HepG2 (cell line): Measurements from ENCODE around the gene NALCN. TPM values are rescaled to one million over a fixed set of nuclear protein-coding genes. Genes with fewer than 3 reads are reported as not detected.

Experiments
- ATAC-seq: fragments of 200-7000 bp; cut with Tn5 transposase; 3 replicates; pipeline ENCODE4 v1.9.1; 2020; ENCODE audit warnings: mild to moderate bottlenecking, moderate library complexity
- BruUV-seq: library from RNA; stranded (reverse); fragments of 400-500 nt; replicated peaks from 2 replicates; lab custom pipeline; 2021; lab: Mats Ljungman, UMichigan
- CTCF ChIA-PET: fragments of 300-600 bp; formaldehyde crosslinking; extraction: SDS; loops from one replicate; lab custom pipeline; 2021; ENCODE audit warnings: low total read pairs, inconsistent platforms, low intra/inter-chr PET ratio; lab: Yijun Ruan, JAX
- POLR2A ChIA-PET: fragments of 350-600 bp; sonication (Branson Sonifier 250); formaldehyde crosslinking; loops from one replicate; lab custom pipeline; 2020; ENCODE audit warnings: antibody characterized with exemption, inconsistent platforms; lab: Yijun Ruan, JAX
- DNase-seq: peaks from one replicate; pipeline ENCODE4 v3.0.0-alpha.2; 2015; ENCODE audit warnings: low spot score
- FAIRE-seq: peaks from 3 replicates; lab custom pipeline; 2011; peaks lifted over from hg19 to GRCh38; lab: Jason Lieb, UNC
- H2AFZ ChIP-seq: one replicate; pipeline ENCODE4 v1.6.1; 2011; ENCODE audit warnings: low read length, inconsistent platforms
- H3K27ac ChIP-seq: fragments of 300-600 bp; 3 replicates; pipeline ENCODE4 v1.8.0; 2011; ENCODE audit warnings: mixed run types, mild to moderate bottlenecking, mixed read lengths, low read length, inconsistent platforms; ENCODE audit not compliant: insufficient read depth; ENCODE audit errors: extremely low read length
- H3K27me3 ChIP-seq, 2 experiments: fragments of 200-600 bp in 1 of 2; 2 replicates in 1 of 2; 3 replicates in 1 of 2; pipeline versions ENCODE4 v1.6.0 to v1.8.0; 2011; ENCODE audit warnings: low read length in 2 of 2, mild to moderate bottlenecking in 2 of 2, moderate library complexity in 2 of 2, inconsistent platforms in 1 of 2; ENCODE audit not compliant: insufficient read depth in 2 of 2, control insufficient read depth in 1 of 2
- H3K36me3 ChIP-seq, 2 experiments: fragments of 200-600 bp in 1 of 2; replicated peaks in 1 of 2; 2 replicates in 1 of 2; 3 replicates in 1 of 2; pipeline versions ENCODE4 v1.5.1 to v1.8.0; 2011; ENCODE audit warnings: low read length in 2 of 2, inconsistent platforms in 1 of 2; ENCODE audit not compliant: insufficient read depth in 2 of 2, control insufficient read depth in 1 of 2
- H3K4me1 ChIP-seq: 2 replicates; pipeline ENCODE4 v1.5.1; 2012; ENCODE audit warnings: low read length, inconsistent platforms; ENCODE audit not compliant: insufficient read depth
- H3K4me2 ChIP-seq: 2 replicates; pipeline ENCODE4 v1.6.0; 2011; ENCODE audit warnings: low read depth, low read length, inconsistent platforms
- H3K4me3 ChIP-seq, 3 experiments: fragments of 200-600 bp in 1 of 3; sonication (generic), shearing (Covaris generic) in 1 of 3; replicated peaks in 1 of 3; 2 replicates each; pipeline ENCODE4 v1.5.1; 2011 to 2016; ENCODE audit warnings: low read length in 3 of 3, inconsistent platforms in 2 of 3, low read depth in 2 of 3, mild to moderate bottlenecking in 2 of 3, control low read depth in 1 of 3, mixed read lengths in 1 of 3; ENCODE audit not compliant: insufficient read depth in 1 of 3
- H3K79me2 ChIP-seq: one replicate; pipeline ENCODE4 v1.6.1; 2011; ENCODE audit warnings: low read length, inconsistent platforms; ENCODE audit not compliant: insufficient read depth
- H3K9ac ChIP-seq: 2 replicates; pipeline ENCODE4 v1.6.0; 2011; ENCODE audit warnings: mild to moderate bottlenecking, low read depth, low read length, inconsistent platforms; ENCODE audit not compliant: insufficient read depth
- H3K9me3 ChIP-seq: 2 replicates; pipeline ENCODE4 v1.5.1; 2012; ENCODE audit warnings: mild to moderate bottlenecking, low read length
- H4K20me1 ChIP-seq: 2 replicates; pipeline ENCODE4 v1.6.0; 2011; ENCODE audit warnings: inconsistent platforms, mild to moderate bottlenecking, low read length, moderate library complexity; ENCODE audit not compliant: insufficient read depth
- AGO2 ChIP-seq: fragments of 200-400 bp; formaldehyde crosslinking; optimal IDR thresholded peaks from 2 replicates; pipeline ENCODE3; 2017; ENCODE audit warnings: mild to moderate bottlenecking, low read depth, low read length, moderate library complexity
- ESRRA ChIP-seq: sonication (generic); formaldehyde crosslinking; IDR thresholded peaks from 2 replicates; pipeline ENCODE4 v1.5.1; 2020; ENCODE audit warnings: mild to moderate bottlenecking, low read depth, missing genetic modification reagents
- GATA4 ChIP-seq: sonication (generic); IDR thresholded peaks from 2 replicates; pipeline ENCODE4 v1.6.1; 2016; ENCODE audit warnings: antibody characterized with exemption, low read depth, borderline replicate concordance
- SAP130 ChIP-seq: IDR thresholded peaks from 2 replicates; pipeline ENCODE4 v1.6.1; 2016; ENCODE audit warnings: low read depth
- SKI ChIP-seq: fragments of 450-650 bp; IDR thresholded peaks from one replicate; pipeline ENCODE4 v1.6.1; 2018; ENCODE audit warnings: mild to moderate bottlenecking; ENCODE audit not compliant: partially characterized antibody
- SRSF4 ChIP-seq: fragments of 200-400 bp; formaldehyde crosslinking; IDR thresholded peaks from one replicate; pipeline ENCODE4 v1.6.1; 2018; ENCODE audit warnings: mild to moderate bottlenecking, low read depth, low read length, moderate library complexity; ENCODE audit not compliant: poor library complexity, severe bottlenecking
- ZBTB21 ChIP-seq: sonication (generic); formaldehyde crosslinking; IDR thresholded peaks from 2 replicates; pipeline ENCODE4 v1.4.0; 2020; ENCODE audit warnings: missing genetic modification reagents
- ZNF598 ChIP-seq: sonication (generic); formaldehyde crosslinking; IDR thresholded peaks from 2 replicates; pipeline ENCODE4 v1.5.1; 2020; ENCODE audit warnings: mild to moderate bottlenecking, missing genetic modification reagents, borderline replicate concordance
- ZNF800 ChIP-seq: sonication (generic); formaldehyde crosslinking; IDR thresholded peaks from 2 replicates; pipeline ENCODE4 v1.4.0; 2020; ENCODE audit warnings: missing genetic modification reagents
- WGBS: methylation state at CpG from one replicate; pipeline ENCODE4 v1.1.6; 2017; ENCODE audit warnings: low lambda C conversion rate; 5-methylcytosine and 5-hydroxymethylcytosine counted together
- in situ Hi-C: cut with HindIII; loops from 2 replicates; pipeline ENCODE4 v1.10.0; 2017; ENCODE audit warnings: low pct_unique_long_range_greater_than_20kb; ENCODE audit not compliant: extremely low pct_ligation_motif_present
- intact Hi-C: fragments of 100-400 bp; cut with micrococcal nuclease; formaldehyde crosslinking; loops from one replicate; pipeline ENCODE4 v1.10.0; 2022; ENCODE audit not compliant: unreplicated experiment
- polyA plus RNA-seq, 8 experiments: library from polyadenylated mRNA; depleted of rRNA in 3 of 8; stranded (reverse) in 7 of 8; unstranded in 1 of 8; fragments of >200 nt; fragmentation: Illumina TruSeq in 4 of 8; extraction: Trizol in 4 of 8; gene quantifications; 2 replicates each; pipeline versions ENCODE4 v1.2.1 to v1.2.3, GENCODE V29; 2011 to 2016; ENCODE audit warnings: low read depth in 4 of 8, missing spikeins in 1 of 8, mixed read lengths in 1 of 8; ENCODE audit not compliant: insufficient read depth in 1 of 8
- total RNA-seq, 5 experiments: library from RNA; depleted of rRNA; stranded (reverse); fragments of >200 nt; fragmentation: Illumina TruSeq; extraction: Trizol; gene quantifications; 2 replicates each; pipeline ENCODE4 v1.2.3, GENCODE V29; 2016; ENCODE audit warnings: low read depth in 1 of 5
- TF ChIP-seq, protein P1 (sequence below), 2 experiments: sonication (generic) in 1 of 2; formaldehyde crosslinking in 1 of 2; IDR thresholded peaks; 2 replicates each; pipeline versions ENCODE4 v1.5.1 to v1.6.1; 2011 to 2020; ENCODE audit warnings: borderline replicate concordance in 1 of 2, low read depth in 1 of 2, low read length in 1 of 2, mild to moderate bottlenecking in 1 of 2, missing genetic modification reagents in 1 of 2, moderate library complexity in 1 of 2
- TF ChIP-seq, protein P2 (sequence below): sonication (generic); formaldehyde crosslinking; IDR thresholded peaks from 2 replicates; pipeline ENCODE4 v1.5.0; 2020; ENCODE audit warnings: mild to moderate bottlenecking, low read depth, missing genetic modification reagents, borderline replicate concordance
- TF ChIP-seq, protein P3 (sequence below): IDR thresholded peaks from 2 replicates; pipeline ENCODE4 v1.6.1; 2016; ENCODE audit warnings: mild to moderate bottlenecking
- TF ChIP-seq, protein P4 (sequence below): sonication (generic); formaldehyde crosslinking; conservative IDR thresholded peaks from 2 replicates; pipeline ENCODE4 v1.4.0; 2020; ENCODE audit warnings: missing genetic modification reagents
- TF ChIP-seq, protein P5 (sequence below), 2 experiments: fragments of 450-650 bp in 1 of 2; sonication (generic) in 1 of 2; formaldehyde crosslinking; IDR thresholded peaks; 2 replicates each; pipeline versions ENCODE4 v1.5.0 to v1.8.0; 2020 to 2022; ENCODE audit warnings: mild to moderate bottlenecking in 1 of 2, missing genetic modification reagents in 1 of 2

The NALCN gene
- total and polyA plus RNA-seq, 2 of the 13 experiments (the other 11 are each of a cell fraction or from before 2014, with no cell fraction given), result not detected

- H2AFZ ChIP-seq, result no peak overlapping the region
- CTCF ChIA-PET, result no interaction called here
- TF ChIP-seq AGO2 (no peak), SAP130 (CRISPR knock-in tag) (no peak), GATA4 (no peak), SRSF4 (no peak), ESRRA (CRISPR knock-in tag) (no peak), SKI (no peak), ZNF800 (CRISPR knock-in tag) (no peak), ZBTB21 (CRISPR knock-in tag) (no peak), ZNF598 (CRISPR knock-in tag) (no peak)
- TF ChIP-seq, protein P1, sequence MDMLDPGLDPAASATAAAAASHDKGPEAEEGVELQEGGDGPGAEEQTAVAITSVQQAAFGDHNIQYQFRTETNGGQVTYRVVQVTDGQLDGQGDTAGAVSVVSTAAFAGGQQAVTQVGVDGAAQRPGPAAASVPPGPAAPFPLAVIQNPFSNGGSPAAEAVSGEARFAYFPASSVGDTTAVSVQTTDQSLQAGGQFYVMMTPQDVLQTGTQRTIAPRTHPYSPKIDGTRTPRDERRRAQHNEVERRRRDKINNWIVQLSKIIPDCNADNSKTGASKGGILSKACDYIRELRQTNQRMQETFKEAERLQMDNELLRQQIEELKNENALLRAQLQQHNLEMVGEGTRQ (IDR thresholded peaks at IDR 0.05; ENCODE audit: low read depth, low read length), result no peak
- TF ChIP-seq, protein P1 (CRISPR knock-in tag; IDR thresholded peaks at IDR 0.05; ENCODE audit: borderline replicate concordance), result no peak
- TF ChIP-seq, protein P2, sequence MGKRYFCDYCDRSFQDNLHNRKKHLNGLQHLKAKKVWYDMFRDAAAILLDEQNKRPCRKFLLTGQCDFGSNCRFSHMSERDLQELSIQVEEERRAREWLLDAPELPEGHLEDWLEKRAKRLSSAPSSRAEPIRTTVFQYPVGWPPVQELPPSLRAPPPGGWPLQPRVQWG, result no peak
- TF ChIP-seq, protein P3, sequence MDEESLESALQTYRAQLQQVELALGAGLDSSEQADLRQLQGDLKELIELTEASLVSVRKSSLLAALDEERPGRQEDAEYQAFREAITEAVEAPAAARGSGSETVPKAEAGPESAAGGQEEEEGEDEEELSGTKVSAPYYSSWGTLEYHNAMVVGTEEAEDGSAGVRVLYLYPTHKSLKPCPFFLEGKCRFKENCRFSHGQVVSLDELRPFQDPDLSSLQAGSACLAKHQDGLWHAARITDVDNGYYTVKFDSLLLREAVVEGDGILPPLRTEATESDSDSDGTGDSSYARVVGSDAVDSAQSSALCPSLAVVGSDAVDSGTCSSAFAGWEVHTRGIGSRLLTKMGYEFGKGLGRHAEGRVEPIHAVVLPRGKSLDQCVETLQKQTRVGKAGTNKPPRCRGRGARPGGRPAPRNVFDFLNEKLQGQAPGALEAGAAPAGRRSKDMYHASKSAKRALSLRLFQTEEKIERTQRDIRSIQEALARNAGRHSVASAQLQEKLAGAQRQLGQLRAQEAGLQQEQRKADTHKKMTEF (CRISPR knock-in tag), result no peak
- TF ChIP-seq, protein P4, sequence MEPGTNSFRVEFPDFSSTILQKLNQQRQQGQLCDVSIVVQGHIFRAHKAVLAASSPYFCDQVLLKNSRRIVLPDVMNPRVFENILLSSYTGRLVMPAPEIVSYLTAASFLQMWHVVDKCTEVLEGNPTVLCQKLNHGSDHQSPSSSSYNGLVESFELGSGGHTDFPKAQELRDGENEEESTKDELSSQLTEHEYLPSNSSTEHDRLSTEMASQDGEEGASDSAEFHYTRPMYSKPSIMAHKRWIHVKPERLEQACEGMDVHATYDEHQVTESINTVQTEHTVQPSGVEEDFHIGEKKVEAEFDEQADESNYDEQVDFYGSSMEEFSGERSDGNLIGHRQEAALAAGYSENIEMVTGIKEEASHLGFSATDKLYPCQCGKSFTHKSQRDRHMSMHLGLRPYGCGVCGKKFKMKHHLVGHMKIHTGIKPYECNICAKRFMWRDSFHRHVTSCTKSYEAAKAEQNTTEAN (CRISPR knock-in tag), result no peak
- TF ChIP-seq, protein P5, sequence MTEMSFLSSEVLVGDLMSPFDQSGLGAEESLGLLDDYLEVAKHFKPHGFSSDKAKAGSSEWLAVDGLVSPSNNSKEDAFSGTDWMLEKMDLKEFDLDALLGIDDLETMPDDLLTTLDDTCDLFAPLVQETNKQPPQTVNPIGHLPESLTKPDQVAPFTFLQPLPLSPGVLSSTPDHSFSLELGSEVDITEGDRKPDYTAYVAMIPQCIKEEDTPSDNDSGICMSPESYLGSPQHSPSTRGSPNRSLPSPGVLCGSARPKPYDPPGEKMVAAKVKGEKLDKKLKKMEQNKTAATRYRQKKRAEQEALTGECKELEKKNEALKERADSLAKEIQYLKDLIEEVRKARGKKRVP (CRISPR knock-in tag; IDR thresholded peaks at IDR 0.05), result no peak
Measured at GRCh38 chr13:101399365-101399764, 16.9 kb downstream of the NALCN start.

More at GRCh38 chr13:101399365-101399764, 16.9 kb downstream of the NALCN start:
- no peaks in the 10 kb centered on the region for H3K36me3 ChIP-seq
- BruUV-seq, result no TSS peak
- no peak for FAIRE-seq
- POLR2A ChIA-PET, result no interaction called here
- H3K27ac ChIP-seq, result no peak overlapping the region
- H3K9ac ChIP-seq, result no peak overlapping the region
- H3K4me1 ChIP-seq, result no peaks in the 10 kb centered on the region
- no peak overlapping the region for H3K4me3 ChIP-seq
- H4K20me1 ChIP-seq, result no peaks in the 10 kb centered on the region
- H3K79me2 ChIP-seq, result no peaks in the 10 kb centered on the region
- intact Hi-C loops, result no loop called here
- no peak for DNase-seq
- H3K9me3 ChIP-seq, result no peaks in the 10 kb centered on the region
- in situ Hi-C loops, result no loop called here
- ATAC-seq, result no peak
- peaks cover 0 to 5% of the 10 kb centered on the region in 2 experiments; a peak in 1 of 5 replicates for H3K27me3 ChIP-seq
- 0% methylated on average over 2 of the region's 2 CpGs for WGBS
- H3K4me2 ChIP-seq, result no peak overlapping the region
